Body of pancreas (tissue), 4 donors: Measurements from ENCODE around the gene OCLN. TPM values are rescaled to one million over a fixed set of nuclear protein-coding genes. Genes with fewer than 3 reads are reported as not detected.
"Not testable (repeated sequence)": the region's sequence is repeated elsewhere in the genome, so short reads cannot be mapped to it uniquely, and the experiment has no call there.

Source experiments
- ATAC-seq: fragments of 150-250 bp; one replicate; pipeline ENCODE4 v1.9.1; 2016
- DNase-seq, 4 donors: peaks; one replicate each; pipeline ENCODE4 v3.0.0-alpha.2; 2019
- H3K27ac ChIP-seq, 4 donors: fragments of 200-600 bp; sonication (generic); 1 replicate in 3 of 4; 2 replicates in 1 of 4; pipeline versions ENCODE4 v1.5.1 to v1.6.1; 2016 to 2019; ENCODE audit warnings: mild to moderate bottlenecking in 1 of 4, mixed read lengths in 1 of 4, moderate library complexity in 1 of 4
- H3K27me3 ChIP-seq, 2 donors: fragments of 200-600 bp; sonication (generic); one replicate each; pipeline ENCODE4 v1.6.0; 2016; ENCODE audit warnings: mild to moderate bottlenecking in 1 of 2
- H3K36me3 ChIP-seq, 2 donors: fragments of 200-600 bp; sonication (generic); replicated peaks in 1 of 2; 2 replicates each; pipeline ENCODE4 v1.5.1; 2016; ENCODE audit warnings: low read depth in 2 of 2; ENCODE audit not compliant: insufficient read depth in 1 of 2
- H3K4me1 ChIP-seq: fragments of 200-600 bp; sonication (generic); one replicate; pipeline ENCODE4 v1.6.0; 2016
- H3K4me3 ChIP-seq, 2 donors: fragments of 200-600 bp; sonication (generic); 1 replicate in 1 of 2; 2 replicates in 1 of 2; pipeline ENCODE4 v1.5.1; 2016 to 2019
- H3K9me3 ChIP-seq, 3 donors: fragments of 200-600 bp; sonication (generic); 1 replicate in 2 of 3; 2 replicates in 1 of 3; pipeline ENCODE4 v1.5.1; 2016
- POLR2A ChIP-seq, 3 donors: fragments of 450-650 bp; IDR thresholded peaks; one replicate each; pipeline ENCODE4 v1.6.1; 2016; ENCODE audit warnings: antibody characterized with exemption in 3 of 3, mild to moderate bottlenecking in 2 of 3
- WGBS, 2 donors: methylation state at CpG; one replicate each; pipeline ENCODE4 v1.1.5; 2017; 5-methylcytosine and 5-hydroxymethylcytosine counted together
- intact Hi-C: fragments of 100-400 bp; cut with DNase I; formaldehyde crosslinking; loops from one replicate; pipeline ENCODE4 v1.15.1; 2023
- total RNA-seq, 2 donors: library from RNA; depleted of rRNA; stranded (reverse); fragments of >200 nt; gene quantifications; one replicate each; pipeline ENCODE4 v1.1.0, GENCODE V29; 2016
- TF ChIP-seq, protein P1 (sequence below), 7 experiments: fragments of 450-650 bp in 4 of 7; fragments of 200-600 bp in 3 of 7; sonication (generic) in 3 of 7; IDR thresholded peaks; one replicate each; pipeline ENCODE4 v1.5.1; 2016 to 2019; ENCODE audit warnings: antibody characterized with exemption in 7 of 7

The OCLN gene
- total RNA-seq, 2 donors from 2014 or later = 23.1 to 63.6 TPM

DNA sequence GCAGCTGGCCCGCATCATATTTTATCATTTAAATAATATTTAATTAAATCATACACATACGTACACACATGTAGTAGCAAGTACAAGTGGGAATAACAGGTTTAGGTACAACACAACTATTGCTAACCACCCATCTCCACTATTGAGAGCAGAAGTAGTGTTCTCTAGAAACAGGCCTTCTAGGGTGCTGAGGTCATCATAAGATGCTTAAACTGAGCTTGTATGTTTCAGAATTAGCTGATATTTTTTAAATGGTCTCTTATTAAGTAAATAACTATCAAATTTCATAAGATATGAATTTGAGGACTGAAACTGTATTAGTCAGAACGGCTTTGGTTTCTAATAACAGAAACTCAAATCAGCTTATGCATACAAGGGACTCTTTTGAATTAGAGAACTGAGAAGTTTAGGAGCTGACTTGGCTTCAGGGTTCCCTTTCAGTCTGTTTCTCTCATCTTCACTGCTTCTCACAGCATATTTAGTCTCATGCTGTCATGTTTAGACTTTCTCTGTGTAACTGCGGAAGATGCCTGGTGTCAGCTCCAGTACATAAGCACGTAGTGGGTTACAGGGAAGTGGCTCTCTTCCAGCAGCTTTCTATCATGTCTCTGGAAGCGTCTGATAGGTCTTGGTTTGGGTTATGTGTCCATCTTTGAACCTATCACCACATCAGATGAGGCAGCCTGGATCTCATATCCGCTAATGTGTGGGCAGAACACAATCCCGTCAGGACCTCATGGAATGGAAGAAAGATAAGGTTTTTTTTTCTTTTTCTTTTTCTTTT lies 25.0 kb upstream of the OCLN start:
- WGBS, 2 donors = 87 to 88% methylated on average over 8 of the region's 8 CpGs
- no peak for TF ChIP-seq POLR2A (IDR thresholded peaks at IDR 0.05)
- TF ChIP-seq, protein P1, sequence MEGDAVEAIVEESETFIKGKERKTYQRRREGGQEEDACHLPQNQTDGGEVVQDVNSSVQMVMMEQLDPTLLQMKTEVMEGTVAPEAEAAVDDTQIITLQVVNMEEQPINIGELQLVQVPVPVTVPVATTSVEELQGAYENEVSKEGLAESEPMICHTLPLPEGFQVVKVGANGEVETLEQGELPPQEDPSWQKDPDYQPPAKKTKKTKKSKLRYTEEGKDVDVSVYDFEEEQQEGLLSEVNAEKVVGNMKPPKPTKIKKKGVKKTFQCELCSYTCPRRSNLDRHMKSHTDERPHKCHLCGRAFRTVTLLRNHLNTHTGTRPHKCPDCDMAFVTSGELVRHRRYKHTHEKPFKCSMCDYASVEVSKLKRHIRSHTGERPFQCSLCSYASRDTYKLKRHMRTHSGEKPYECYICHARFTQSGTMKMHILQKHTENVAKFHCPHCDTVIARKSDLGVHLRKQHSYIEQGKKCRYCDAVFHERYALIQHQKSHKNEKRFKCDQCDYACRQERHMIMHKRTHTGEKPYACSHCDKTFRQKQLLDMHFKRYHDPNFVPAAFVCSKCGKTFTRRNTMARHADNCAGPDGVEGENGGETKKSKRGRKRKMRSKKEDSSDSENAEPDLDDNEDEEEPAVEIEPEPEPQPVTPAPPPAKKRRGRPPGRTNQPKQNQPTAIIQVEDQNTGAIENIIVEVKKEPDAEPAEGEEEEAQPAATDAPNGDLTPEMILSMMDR (IDR thresholded peaks at IDR 0.05) = no peak
- Histone ChIP-seq H3K4me3 (no peak overlapping the region), H3K27me3 (no peaks in the 10 kb centered on the region), H3K4me1 (no peaks in the 10 kb centered on the region), H3K36me3 (no peaks in the 10 kb centered on the region), H3K9me3 (no peaks in the 10 kb centered on the region), H3K27ac (no peak overlapping the region)
- ATAC-seq = no peak
- intact Hi-C loops = no loop called here
- DNase-seq = no peak

DNA sequence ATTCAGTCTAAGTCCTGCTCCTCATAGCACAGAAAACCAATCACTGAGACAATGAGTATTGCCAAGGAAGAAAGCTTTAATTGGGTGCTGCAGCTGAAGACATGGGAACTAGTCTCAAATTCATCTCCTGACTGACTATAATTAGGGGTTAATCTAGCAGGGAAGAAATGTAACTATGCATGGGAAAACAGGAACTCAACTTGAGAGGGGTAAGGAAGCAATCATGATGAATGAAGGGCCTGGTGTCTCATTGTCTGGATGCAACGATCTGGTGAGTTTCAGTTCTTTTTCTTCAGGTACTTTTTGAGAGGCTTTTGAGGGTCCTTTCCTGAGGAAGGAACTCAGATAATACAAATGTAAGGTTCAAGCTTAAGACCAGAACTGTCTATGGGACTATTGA lies 24.0 kb upstream of the OCLN start:
- Histone ChIP-seq H3K4me3 (no peak overlapping the region), H3K27me3 (no peaks in the 10 kb centered on the region), H3K4me1 (no peaks in the 10 kb centered on the region), H3K27ac (no peak overlapping the region), H3K9me3 (no peaks in the 10 kb centered on the region), H3K36me3 (no peaks in the 10 kb centered on the region)
- TF ChIP-seq, protein P1 (IDR thresholded peaks at IDR 0.05) = no peak
- no peak for TF ChIP-seq POLR2A (IDR thresholded peaks at IDR 0.05)
- ATAC-seq (no peak), DNase-seq (no peak)
- whole genome bisulfite sequencing, 2 donors = 52 to 76% methylated on average over 1 of the region's 1 CpG
- intact Hi-C loops = no loop called here

DNA sequence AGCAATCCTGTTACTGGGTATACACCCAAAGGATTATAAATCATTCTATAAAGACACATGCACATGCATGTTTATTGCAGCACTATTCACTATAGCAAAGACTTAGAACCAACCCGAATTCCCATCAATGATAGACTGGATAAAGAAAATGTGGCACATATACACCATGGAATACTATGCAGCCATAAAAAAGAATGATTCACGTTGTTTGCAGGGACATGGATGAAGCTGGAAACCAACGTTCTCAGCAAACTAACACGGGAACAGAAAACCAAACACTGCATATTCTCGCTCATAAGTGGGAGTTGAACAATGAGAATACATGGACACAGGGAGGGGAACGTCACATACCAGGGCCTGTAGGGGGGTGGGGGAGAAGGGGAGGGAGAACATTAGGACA lies 21.1 kb upstream of the OCLN start:
- WGBS, 2 donors = 82 to 85% methylated on average over 6 of the region's 6 CpGs
- H3K27me3 ChIP-seq, intact Hi-C loops, H3K27ac ChIP-seq, DNase-seq, H3K36me3 ChIP-seq, H3K9me3 ChIP-seq, H3K4me1 ChIP-seq, ATAC-seq, H3K4me3 ChIP-seq: not testable (repeated sequence)

DNA sequence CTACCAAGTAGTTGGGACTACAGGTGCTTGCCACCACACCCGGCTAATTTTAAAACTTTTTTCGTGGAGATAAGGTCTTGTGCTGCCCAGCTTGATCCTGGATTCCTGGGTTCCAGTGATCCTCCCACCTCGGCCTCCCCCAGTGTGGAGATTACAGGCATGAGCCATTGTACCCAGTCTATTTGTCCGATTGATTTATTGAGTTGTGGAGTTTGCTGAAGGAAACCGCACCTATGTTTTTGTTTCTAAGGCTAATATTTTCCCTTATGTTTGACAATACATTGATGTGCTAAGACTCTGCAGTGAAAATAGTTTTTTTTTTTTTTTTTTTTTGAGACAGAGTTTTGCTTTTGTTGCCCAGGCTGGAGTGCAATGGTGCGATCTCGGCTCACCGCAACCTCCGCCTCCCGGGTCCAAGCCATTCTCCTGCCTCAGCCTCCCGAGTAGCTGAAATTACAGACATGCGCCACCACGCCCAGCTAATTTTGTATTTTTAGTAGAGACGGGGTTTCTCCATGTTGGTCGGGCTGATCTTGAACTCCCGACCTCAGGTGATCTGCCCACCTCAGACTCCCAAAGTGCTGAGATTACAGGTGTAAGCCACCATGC lies 20.0 kb upstream of the OCLN start:
- H3K4me1 ChIP-seq, intact Hi-C loops, ATAC-seq, H3K4me3 ChIP-seq, H3K27ac ChIP-seq, H3K36me3 ChIP-seq, H3K27me3 ChIP-seq, H3K9me3 ChIP-seq, DNase-seq: not testable (repeated sequence)
- 92 to 94% methylated on average over 16 of the region's 16 CpGs for WGBS, 2 donors

DNA sequence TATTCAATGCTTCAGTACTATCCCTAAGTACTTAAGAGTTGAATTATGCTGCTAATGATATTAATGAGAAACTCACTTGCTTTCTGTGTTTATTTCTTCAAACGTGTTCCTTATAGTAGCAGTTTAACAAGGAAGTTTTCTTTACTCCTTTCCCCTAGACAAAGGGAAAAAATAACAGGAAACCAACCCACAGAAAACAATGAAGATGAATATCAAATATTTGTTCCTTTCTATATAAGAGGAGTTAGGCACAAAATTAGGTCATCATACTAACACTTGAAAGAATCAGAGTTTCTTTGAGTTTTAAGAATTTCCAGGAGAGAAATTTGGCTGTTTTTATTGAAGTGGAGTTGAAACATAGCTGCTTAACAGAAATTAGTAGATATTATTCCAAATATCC lies 15.4 kb upstream of the OCLN start:
- intact Hi-C loops = no loop called here
- Histone ChIP-seq H3K27ac (no peak overlapping the region), H3K9me3 (no peaks in the 10 kb centered on the region), H3K4me3 (no peak overlapping the region), H3K36me3 (no peaks in the 10 kb centered on the region), H3K4me1 (no peaks in the 10 kb centered on the region), H3K27me3 (no peaks in the 10 kb centered on the region)
- DNase-seq (no peak), ATAC-seq (no peak)
- TF ChIP-seq, protein P1 (IDR thresholded peaks at IDR 0.05) = no peak
- TF ChIP-seq POLR2A (IDR thresholded peaks at IDR 0.05) = no peak
- WGBS, 2 donors = 33 to 35% methylated on average over 1 of the region's 1 CpG

DNA sequence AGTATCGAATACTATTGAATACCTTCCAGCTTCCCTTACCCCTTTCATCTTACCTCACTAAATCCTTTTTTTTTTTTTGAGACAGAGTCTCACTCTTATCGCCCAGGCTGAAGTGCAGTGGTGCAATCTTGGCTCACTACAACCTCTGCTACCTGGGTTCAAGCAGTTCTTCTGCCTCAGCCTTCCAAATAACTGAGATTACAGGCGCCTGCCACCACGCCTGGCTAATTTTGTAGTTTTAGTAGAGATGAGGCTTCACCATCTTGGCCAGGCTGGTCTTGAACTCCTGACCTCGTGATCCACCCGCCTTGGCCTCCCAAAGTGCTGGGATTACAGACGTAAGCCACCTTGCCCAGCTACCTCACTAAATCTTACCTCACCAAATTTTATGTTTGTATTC lies 14.3 kb upstream of the OCLN start:
- H3K27ac ChIP-seq, H3K36me3 ChIP-seq, ATAC-seq, H3K27me3 ChIP-seq, H3K4me3 ChIP-seq, H3K9me3 ChIP-seq, DNase-seq, H3K4me1 ChIP-seq, intact Hi-C loops: not testable (repeated sequence)
- 86 to 89% methylated on average over 7 of the region's 7 CpGs for WGBS, 2 donors
